B cell (primary cell): ENCODE data around the gene LRP11.

Source experiments
- CTCF ChIP-seq: fragments of 200-600 bp; IDR thresholded peaks from one replicate; pipeline ENCODE4 v1.8.0; 2022; ENCODE audit warnings: antibody characterized with exemption, mild to moderate bottlenecking
- EZH2 ChIP-seq: IDR thresholded peaks from 2 replicates; pipeline ENCODE4 v1.6.1; 2012; ENCODE audit warnings: borderline replicate concordance, low read depth, mild to moderate bottlenecking, moderate library complexity, low read length; ENCODE audit not compliant: insufficient read depth, poor library complexity, severe bottlenecking

- TF ChIP-seq CTCF (no peak), EZH2 (no peak)
Observed at GRCh38 chr6:149859938-149860337, 4.2 kb downstream of the LRP11 start.
